HepG2 (cell line): ENCODE results near the gene LEMD1. TPM values are rescaled to one million over a fixed set of nuclear protein-coding genes. Genes with fewer than 3 reads are reported as not detected.

Source experiments
- AHR ChIP-seq: IDR thresholded peaks from 2 replicates; pipeline ENCODE4 v1.6.1; 2018; ENCODE audit warnings: missing genetic modification reagents, missing compliant biosample characterization
- GFI1 ChIP-seq: sonication (generic); formaldehyde crosslinking; IDR thresholded peaks from 2 replicates; pipeline ENCODE4 v1.5.0; 2020; ENCODE audit warnings: missing genetic modification reagents, mild to moderate bottlenecking, borderline replicate concordance
- HOXA5 ChIP-seq: sonication (generic); formaldehyde crosslinking; IDR thresholded peaks from 2 replicates; pipeline ENCODE4 v1.4.0; 2020; ENCODE audit warnings: missing genetic modification reagents
- MAZ ChIP-seq, 2 experiments: sonication (generic) in 1 of 2; formaldehyde crosslinking in 1 of 2; IDR thresholded peaks; 2 replicates each; pipeline versions ENCODE4 v1.5.0 to v1.6.1; 2012 to 2020; ENCODE audit warnings: low read depth in 2 of 2, mild to moderate bottlenecking in 2 of 2, borderline replicate concordance in 1 of 2, improper control_type of control experiment in 1 of 2, low read length in 1 of 2, missing genetic modification reagents in 1 of 2, moderate library complexity in 1 of 2
- MED8 ChIP-seq: sonication (generic); formaldehyde crosslinking; IDR thresholded peaks from 2 replicates; pipeline ENCODE4 v1.8.1; 2023; ENCODE audit warnings: mild to moderate bottlenecking, missing genetic modification reagents; ENCODE audit not compliant: insufficient replicate concordance
- MLLT10 ChIP-seq: sonication (generic); formaldehyde crosslinking; IDR thresholded peaks from 2 replicates; pipeline ENCODE4 v1.4.0; 2020; ENCODE audit warnings: missing genetic modification reagents
- MTF1 ChIP-seq: sonication (generic); formaldehyde crosslinking; IDR thresholded peaks from 2 replicates; pipeline ENCODE4 v1.5.0; 2020; ENCODE audit warnings: missing genetic modification reagents
- MXI1 ChIP-seq: IDR thresholded peaks from 3 replicates; pipeline ENCODE4 v1.6.1; 2012; ENCODE audit warnings: low read depth, low read length, inconsistent platforms, borderline replicate concordance
- PLRG1 ChIP-seq: fragments of 450-650 bp; conservative IDR thresholded peaks from 2 replicates; pipeline ENCODE4 v1.6.1; 2016
- RBM22 ChIP-seq: fragments of 200-400 bp; formaldehyde crosslinking; optimal IDR thresholded peaks from 2 replicates; pipeline ENCODE3; 2017; ENCODE audit warnings: mild to moderate bottlenecking, low read length, moderate library complexity
- RFX5 ChIP-seq: IDR thresholded peaks from 2 replicates; pipeline ENCODE4 v1.6.1; 2011; ENCODE audit warnings: low read depth, low read length, improper control_type of control experiment
- SMC3 ChIP-seq: IDR thresholded peaks from 2 replicates; pipeline ENCODE4 v1.6.1; 2011; ENCODE audit warnings: low read length, improper control_type of control experiment
- TOPORS ChIP-seq: sonication (generic); formaldehyde crosslinking; IDR thresholded peaks from 2 replicates; pipeline ENCODE4 v1.8.0; 2023; ENCODE audit warnings: mild to moderate bottlenecking, missing genetic modification reagents
- ZBTB38 ChIP-seq: sonication (generic); formaldehyde crosslinking; IDR thresholded peaks from 2 replicates; pipeline ENCODE4 v1.5.1; 2020; ENCODE audit warnings: mild to moderate bottlenecking, missing genetic modification reagents
- ZEB1 ChIP-seq: IDR thresholded peaks from 2 replicates; pipeline ENCODE4 v1.6.1; 2012; ENCODE audit warnings: mild to moderate bottlenecking, low read depth, inconsistent platforms; ENCODE audit not compliant: insufficient replicate concordance
- ZFYVE20 ChIP-seq: sonication (generic); formaldehyde crosslinking; IDR thresholded peaks from 2 replicates; pipeline ENCODE4 v1.8.0; 2023; ENCODE audit warnings: low read depth, mild to moderate bottlenecking, moderate library complexity, missing genetic modification reagents, borderline replicate concordance
- ZMYM3 ChIP-seq: sonication (generic); formaldehyde crosslinking; IDR thresholded peaks from 2 replicates; pipeline ENCODE4 v1.5.1; 2020; ENCODE audit warnings: mild to moderate bottlenecking, missing genetic modification reagents
- ZNF260 ChIP-seq: sonication (generic); formaldehyde crosslinking; IDR thresholded peaks from 2 replicates; pipeline ENCODE4 v1.4.0; 2020; ENCODE audit warnings: missing genetic modification reagents, low read depth, mild to moderate bottlenecking, borderline replicate concordance
- ZNF546 ChIP-seq: sonication (generic); formaldehyde crosslinking; conservative IDR thresholded peaks from 2 replicates; pipeline ENCODE4 v1.8.1; 2023; ENCODE audit warnings: mild to moderate bottlenecking, missing genetic modification reagents
- ZNF569 ChIP-seq: sonication (generic); formaldehyde crosslinking; IDR thresholded peaks from 2 replicates; pipeline ENCODE4 v1.5.0; 2020; ENCODE audit warnings: mild to moderate bottlenecking, missing genetic modification reagents, moderate library complexity, borderline replicate concordance
- ZNF598 ChIP-seq: sonication (generic); formaldehyde crosslinking; IDR thresholded peaks from 2 replicates; pipeline ENCODE4 v1.5.1; 2020; ENCODE audit warnings: mild to moderate bottlenecking, missing genetic modification reagents, borderline replicate concordance
- ZNF773 ChIP-seq: sonication (generic); formaldehyde crosslinking; IDR thresholded peaks from 2 replicates; pipeline ENCODE4 v1.4.0; 2020; ENCODE audit warnings: missing genetic modification reagents, borderline replicate concordance
- ZSCAN25 ChIP-seq: sonication (generic); formaldehyde crosslinking; IDR thresholded peaks from 2 replicates; pipeline ENCODE4 v1.8.0; 2022; ENCODE audit warnings: mild to moderate bottlenecking, missing genetic modification reagents
- polyA plus RNA-seq, 8 experiments: library from polyadenylated mRNA; depleted of rRNA in 3 of 8; stranded (reverse) in 7 of 8; unstranded in 1 of 8; fragments of >200 nt; fragmentation: Illumina TruSeq in 4 of 8; extraction: Trizol in 4 of 8; gene quantifications; 2 replicates each; pipeline versions ENCODE4 v1.2.1 to v1.2.3, GENCODE V29; 2011 to 2016; ENCODE audit warnings: low read depth in 4 of 8, missing spikeins in 1 of 8, mixed read lengths in 1 of 8; ENCODE audit not compliant: insufficient read depth in 1 of 8
- total RNA-seq, 5 experiments: library from RNA; depleted of rRNA; stranded (reverse); fragments of >200 nt; fragmentation: Illumina TruSeq; extraction: Trizol; gene quantifications; 2 replicates each; pipeline ENCODE4 v1.2.3, GENCODE V29; 2016; ENCODE audit warnings: low read depth in 1 of 5
- TF ChIP-seq, protein P1 (sequence below): sonication (generic); formaldehyde crosslinking; IDR thresholded peaks from 2 replicates; pipeline ENCODE4 v1.4.0; 2020; ENCODE audit warnings: mild to moderate bottlenecking, low read depth, missing genetic modification reagents
- TF ChIP-seq, protein P2 (sequence below): sonication (generic); formaldehyde crosslinking; IDR thresholded peaks from 2 replicates; pipeline ENCODE4 v1.4.0; 2020; ENCODE audit warnings: mild to moderate bottlenecking, missing genetic modification reagents
- TF ChIP-seq, protein P3 (sequence below): sonication (generic); formaldehyde crosslinking; IDR thresholded peaks from 2 replicates; pipeline ENCODE4 v1.4.0; 2020; ENCODE audit warnings: mild to moderate bottlenecking, missing genetic modification reagents
- TF ChIP-seq, protein P4 (sequence below): sonication (generic); formaldehyde crosslinking; IDR thresholded peaks from 2 replicates; pipeline ENCODE4 v1.8.0; 2022; ENCODE audit warnings: mild to moderate bottlenecking, missing genetic modification reagents, moderate library complexity

LEMD1 gene
- total and polyA plus RNA-seq, 2 of the 13 experiments (the other 11 are each of a cell fraction or from before 2014, with no cell fraction given) = 1.4 to 2.3 TPM

DNA sequence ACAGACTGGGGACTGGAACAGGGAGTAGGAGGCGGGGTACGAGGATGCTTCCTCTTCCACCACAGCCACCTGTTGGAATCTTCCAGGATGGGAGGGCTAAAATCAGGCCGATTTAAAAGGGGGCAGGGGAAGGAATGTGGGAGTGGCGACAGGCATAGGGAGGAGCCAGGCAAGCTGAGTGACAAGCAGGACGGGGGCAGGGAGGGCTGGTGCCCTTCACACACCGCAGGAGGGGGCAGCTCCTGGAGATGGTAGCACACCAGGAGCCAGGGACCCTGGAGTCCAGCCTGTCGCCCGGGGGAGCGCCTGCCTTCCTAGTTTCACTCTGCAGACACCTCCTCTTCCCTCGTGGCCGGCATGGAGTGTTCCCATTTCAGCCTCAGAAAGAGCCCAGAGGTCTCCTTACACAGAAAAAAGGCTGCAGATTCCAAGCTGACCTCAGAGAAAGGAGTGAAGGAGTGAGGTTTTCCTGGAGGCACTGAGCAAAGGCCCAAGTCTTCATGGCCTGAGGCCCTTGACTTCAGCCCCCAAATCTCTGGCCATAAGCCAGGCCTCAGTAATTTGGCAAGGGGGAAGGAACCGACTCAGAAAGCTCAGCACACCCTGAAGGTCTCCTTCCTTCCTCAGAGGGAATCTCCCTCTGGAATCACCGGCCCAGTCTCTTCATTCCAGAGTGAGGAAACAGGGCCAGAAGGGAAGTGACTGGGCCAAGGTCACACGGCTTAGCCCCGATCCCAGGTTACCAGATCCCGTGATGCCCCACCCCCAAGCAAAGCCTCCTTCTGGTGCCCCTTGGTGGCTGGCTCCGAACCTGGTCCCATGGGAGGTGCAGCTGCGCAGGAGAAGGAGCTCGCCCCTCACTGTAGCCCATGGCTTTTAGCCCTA, 25.8 kb upstream of the LEMD1 start (continued):
- TF ChIP-seq ZNF546 (CRISPR knock-in tag) (no peak), MXI1 (no peak), TOPORS (CRISPR knock-in tag) (no peak), HOXA5 (CRISPR knock-in tag) (no peak), ZNF598 (CRISPR knock-in tag) (no peak), ZNF773 (no peak), MED8 (CRISPR knock-in tag) (no peak), PLRG1 (no peak), AHR (no peak), GFI1 (CRISPR knock-in tag) (no peak), MAZ (IDR thresholded peaks at IDR 0.05; ENCODE audit: borderline replicate concordance, low read depth, low read length) (no peak), MAZ (CRISPR knock-in tag; IDR thresholded peaks at IDR 0.05; ENCODE audit: low read depth) (peak; percentile 41; the same call in 1 of the 2 replicates), ZBTB38 (CRISPR knock-in tag) (no peak), ZEB1 (no peak), ZMYM3 (CRISPR knock-in tag) (peak; percentile 95), ZNF260 (CRISPR knock-in tag) (no peak), ZNF569 (CRISPR knock-in tag) (no peak), RBM22 (peak; percentile 33), MTF1 (CRISPR knock-in tag) (no peak), MLLT10 (CRISPR knock-in tag) (no peak), SMC3 (no peak), ZSCAN25 (CRISPR knock-in tag) (no peak), ZFYVE20 (CRISPR knock-in tag) (no peak), RFX5 (no peak)
- TF ChIP-seq, protein P1, sequence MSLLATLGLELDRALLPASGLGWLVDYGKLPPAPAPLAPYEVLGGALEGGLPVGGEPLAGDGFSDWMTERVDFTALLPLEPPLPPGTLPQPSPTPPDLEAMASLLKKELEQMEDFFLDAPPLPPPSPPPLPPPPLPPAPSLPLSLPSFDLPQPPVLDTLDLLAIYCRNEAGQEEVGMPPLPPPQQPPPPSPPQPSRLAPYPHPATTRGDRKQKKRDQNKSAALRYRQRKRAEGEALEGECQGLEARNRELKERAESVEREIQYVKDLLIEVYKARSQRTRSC = no peak
- TF ChIP-seq, protein P2, sequence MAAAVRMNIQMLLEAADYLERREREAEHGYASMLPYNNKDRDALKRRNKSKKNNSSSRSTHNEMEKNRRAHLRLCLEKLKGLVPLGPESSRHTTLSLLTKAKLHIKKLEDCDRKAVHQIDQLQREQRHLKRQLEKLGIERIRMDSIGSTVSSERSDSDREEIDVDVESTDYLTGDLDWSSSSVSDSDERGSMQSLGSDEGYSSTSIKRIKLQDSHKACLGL = no peak
- TF ChIP-seq, protein P3, sequence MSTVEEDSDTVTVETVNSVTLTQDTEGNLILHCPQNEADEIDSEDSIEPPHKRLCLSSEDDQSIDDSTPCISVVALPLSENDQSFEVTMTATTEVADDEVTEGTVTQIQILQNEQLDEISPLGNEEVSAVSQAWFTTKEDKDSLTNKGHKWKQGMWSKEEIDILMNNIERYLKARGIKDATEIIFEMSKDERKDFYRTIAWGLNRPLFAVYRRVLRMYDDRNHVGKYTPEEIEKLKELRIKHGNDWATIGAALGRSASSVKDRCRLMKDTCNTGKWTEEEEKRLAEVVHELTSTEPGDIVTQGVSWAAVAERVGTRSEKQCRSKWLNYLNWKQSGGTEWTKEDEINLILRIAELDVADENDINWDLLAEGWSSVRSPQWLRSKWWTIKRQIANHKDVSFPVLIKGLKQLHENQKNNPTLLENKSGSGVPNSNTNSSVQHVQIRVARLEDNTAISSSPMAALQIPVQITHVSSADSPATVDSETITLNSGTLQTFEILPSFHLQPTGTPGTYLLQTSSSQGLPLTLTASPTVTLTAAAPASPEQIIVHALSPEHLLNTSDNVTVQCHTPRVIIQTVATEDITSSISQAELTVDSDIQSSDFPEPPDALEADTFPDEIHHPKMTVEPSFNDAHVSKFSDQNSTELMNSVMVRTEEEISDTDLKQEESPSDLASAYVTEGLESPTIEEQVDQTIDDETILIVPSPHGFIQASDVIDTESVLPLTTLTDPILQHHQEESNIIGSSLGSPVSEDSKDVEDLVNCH (CRISPR knock-in tag) = no peak
- TF ChIP-seq, protein P4, sequence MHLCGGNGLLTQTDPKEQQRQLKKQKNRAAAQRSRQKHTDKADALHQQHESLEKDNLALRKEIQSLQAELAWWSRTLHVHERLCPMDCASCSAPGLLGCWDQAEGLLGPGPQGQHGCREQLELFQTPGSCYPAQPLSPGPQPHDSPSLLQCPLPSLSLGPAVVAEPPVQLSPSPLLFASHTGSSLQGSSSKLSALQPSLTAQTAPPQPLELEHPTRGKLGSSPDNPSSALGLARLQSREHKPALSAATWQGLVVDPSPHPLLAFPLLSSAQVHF (CRISPR knock-in tag) = no peak
